Caco-2 (cell line): ENCODE results near the gene MYRF. TPM values are rescaled to one million over a fixed set of nuclear protein-coding genes. Genes with fewer than 3 reads are reported as not detected.

Experiments used
- BruUV-seq: library from RNA; stranded (reverse); fragments of 400-500 nt; replicated peaks from 2 replicates; lab custom pipeline; 2021; lab: Mats Ljungman, UMichigan
- CTCF ChIA-PET: fragments of 300-600 bp; sonication (Branson Sonifier 250); formaldehyde crosslinking; loops from one replicate; lab custom pipeline; 2022; ENCODE audit warnings: antibody characterized with exemption; lab: Charles Lee
- POLR2A ChIA-PET: fragments of 300-600 bp; sonication (Branson Sonifier 250); formaldehyde crosslinking; loops from one replicate; lab custom pipeline; 2022; ENCODE audit warnings: antibody characterized with exemption; lab: Charles Lee
- DNase-seq, 2 experiments: peaks; one replicate each; pipeline versions ENCODE4 v3.0.0 to v3.0.0-alpha.2; 2020 to 2022
- H3K27me3 ChIP-seq: replicated peaks from 2 replicates; pipeline ENCODE4 v1.6.0; 2011; ENCODE audit warnings: low read length; ENCODE audit not compliant: control insufficient read depth, insufficient read depth
- H3K36me3 ChIP-seq: 2 replicates; pipeline ENCODE4 v1.5.1; 2011; ENCODE audit warnings: low read length; ENCODE audit not compliant: control insufficient read depth, insufficient read depth
- H3K4me1 ChIP-seq: fragments of 250-450 bp; sonication (Bioruptor Pico); 2 replicates; pipeline ENCODE4 v1.5.1; 2020; ENCODE audit warnings: mild to moderate bottlenecking
- H3K4me3 ChIP-seq: 2 replicates; pipeline ENCODE4 v1.5.1; 2011; ENCODE audit warnings: low read depth, mild to moderate bottlenecking, control low read depth, low read length
- H3K9me3 ChIP-seq: fragments of 250-450 bp; sonication (Bioruptor Pico); 2 replicates; pipeline ENCODE4 v1.5.1; 2020; ENCODE audit warnings: mild to moderate bottlenecking, moderate library complexity
- H3K27ac Mint-ChIP-seq: one replicate; pipeline ENCODE4 v1.8.0; 2022; ENCODE audit warnings: mixed read lengths; ENCODE audit not compliant: unreplicated experiment
- H3K27me3 Mint-ChIP-seq: one replicate; pipeline ENCODE4 v1.8.0; 2022; ENCODE audit warnings: mixed read lengths; ENCODE audit not compliant: insufficient read depth, unreplicated experiment
- H3K36me3 Mint-ChIP-seq: one replicate; pipeline ENCODE4 v1.8.0; 2022; ENCODE audit warnings: mild to moderate bottlenecking, mixed read lengths; ENCODE audit not compliant: insufficient read depth, unreplicated experiment
- H3K4me1 Mint-ChIP-seq: one replicate; pipeline ENCODE4 v1.8.0; 2022; ENCODE audit warnings: low read depth, mixed read lengths; ENCODE audit not compliant: unreplicated experiment
- H3K4me3 Mint-ChIP-seq: one replicate; pipeline ENCODE4 v1.8.0; 2022; ENCODE audit warnings: mild to moderate bottlenecking, moderate library complexity, mixed read lengths; ENCODE audit not compliant: unreplicated experiment
- H3K9me3 Mint-ChIP-seq: one replicate; pipeline ENCODE4 v1.8.0; 2022; ENCODE audit warnings: mixed read lengths; ENCODE audit not compliant: unreplicated experiment
- CTCF ChIP-seq, 2 experiments: fragments of 200-600 bp in 1 of 2; IDR thresholded peaks; 1 replicate in 1 of 2; 2 replicates in 1 of 2; pipeline versions ENCODE4 v1.5.1 to v1.8.0; 2011 to 2022; ENCODE audit warnings: antibody characterized with exemption in 1 of 2, control low read depth in 1 of 2, inconsistent platforms in 1 of 2, low read depth in 1 of 2, low read length in 1 of 2, mild to moderate bottlenecking in 1 of 2, moderate library complexity in 1 of 2; ENCODE audit not compliant: insufficient read depth in 1 of 2, severe bottlenecking in 1 of 2, unreplicated experiment in 1 of 2
- intact Hi-C: fragments of 100-400 bp; cut with micrococcal nuclease; formaldehyde crosslinking; loops from one replicate; pipeline ENCODE4 v1.10.0; 2022; ENCODE audit not compliant: unreplicated experiment
- total RNA-seq: library from RNA; stranded (reverse); gene quantifications from 2 replicates; pipeline ENCODE4 v1.2.3, GENCODE V29; 2022

Gene MYRF
- total RNA-seq, 1 experiment from 2014 or later: 169 TPM

GRCh38 chr11:61779666-61780525 is 27.5 kb downstream of the MYRF start:
- Histone ChIP-seq H3K4me1 (no peaks in the 10 kb centered on the region), H3K27me3 (no peaks in the 10 kb centered on the region), H3K9me3 (no peaks in the 10 kb centered on the region), H3K36me3 (peaks cover 8% of the 10 kb centered on the region), H3K4me3 (no peak overlapping the region)
- Mint-ChIP-seq H3K27ac (no peak overlapping the region), H3K9me3 (no peaks in the 10 kb centered on the region), H3K4me3 (no peak overlapping the region), H3K4me1 (no peaks in the 10 kb centered on the region), H3K36me3 (peaks cover 85% of the 10 kb centered on the region), H3K27me3 (no peaks in the 10 kb centered on the region)
- no TSS peak for BruUV-seq
- TF ChIP-seq CTCF (IDR thresholded peaks at IDR 0.05; ENCODE audit: insufficient read depth in 1 of 2, low read depth in 1 of 2, low read length in 1 of 2, severe bottlenecking in 1 of 2, unreplicated experiment in 1 of 2): no peak
- DNase-seq: no peak
- intact Hi-C loops: no loop called here
- ChIA-PET CTCF (interaction anchor here (0.9 to 2.2 kb wide), 3 partner anchors 29 to 32 kb away, joined by 3 to 8 read pairs (median 3); no protein-coding TSS in a partner anchor), POLR2A (interaction anchor here (0.9 kb wide), 1 partner anchor 33 kb away, joined by 3 read pairs; no protein-coding TSS in a partner anchor)

GRCh38 chr11:61780581-61781162 is 28.2 kb downstream of the MYRF start:
- DNase-seq: no peak
- Histone ChIP-seq H3K27me3 (no peaks in the 10 kb centered on the region), H3K36me3 (peaks cover 8% of the 10 kb centered on the region), H3K4me3 (no peak overlapping the region), H3K4me1 (no peaks in the 10 kb centered on the region), H3K9me3 (no peaks in the 10 kb centered on the region)
- no peaks in the 10 kb centered on the region for H3K27me3 Mint-ChIP-seq
- ChIA-PET POLR2A (interaction anchor here (0.9 kb wide), 1 partner anchor 33 kb away, joined by 3 read pairs; no protein-coding TSS in a partner anchor), CTCF (interaction anchor here (0.9 kb wide), 1 partner anchor 33 kb away, joined by 3 read pairs; no protein-coding TSS in a partner anchor)
- no peak overlapping the region for H3K27ac Mint-ChIP-seq
- H3K4me1 Mint-ChIP-seq: no peaks in the 10 kb centered on the region
- no TSS peak for BruUV-seq
- peaks cover 87% of the 10 kb centered on the region for H3K36me3 Mint-ChIP-seq
- no peaks in the 10 kb centered on the region for H3K9me3 Mint-ChIP-seq
- intact Hi-C loops: no loop called here
- no peak for TF ChIP-seq CTCF (IDR thresholded peaks at IDR 0.05; ENCODE audit: insufficient read depth in 1 of 2, low read depth in 1 of 2, low read length in 1 of 2, severe bottlenecking in 1 of 2, unreplicated experiment in 1 of 2)
- no peak overlapping the region for H3K4me3 Mint-ChIP-seq

- Mint-ChIP-seq H3K36me3 (peaks cover 85% of the 10 kb centered on the region), H3K9me3 (no peaks in the 10 kb centered on the region), H3K27ac (no peak overlapping the region), H3K27me3 (no peaks in the 10 kb centered on the region), H3K4me3 (no peak overlapping the region), H3K4me1 (no peaks in the 10 kb centered on the region)
- POLR2A ChIA-PET: no interaction called here
- no peaks in the 10 kb centered on the region for H3K27me3 ChIP-seq
- H3K9me3 ChIP-seq: no peaks in the 10 kb centered on the region
- BruUV-seq: no TSS peak
- CTCF ChIA-PET: no interaction called here
- DNase-seq: no peak
- intact Hi-C loops: no loop called here
- no peak overlapping the region for H3K4me3 ChIP-seq
- no peaks in the 10 kb centered on the region for H3K4me1 ChIP-seq
- peaks cover 7% of the 10 kb centered on the region for H3K36me3 ChIP-seq
- no peak for TF ChIP-seq CTCF (IDR thresholded peaks at IDR 0.05; ENCODE audit: insufficient read depth in 1 of 2, low read depth in 1 of 2, low read length in 1 of 2, severe bottlenecking in 1 of 2, unreplicated experiment in 1 of 2)
Observed at GRCh38 chr11:61781585-61781984, 29.1 kb downstream of the MYRF start.
